Esophagus squamous epithelium (tissue), 5 donors: Measurements from ENCODE around the gene NUDT15. TPM values are rescaled to one million over a fixed set of nuclear protein-coding genes. Genes with fewer than 3 reads are reported as not detected.

ENCODE experiments used
- DNase-seq: peaks from one replicate; lab custom pipeline; 2025; lab: John Stamatoyannopoulos, UW
- H3K27ac ChIP-seq, 4 donors: fragments of 200-600 bp; sonication (generic); one replicate each; pipeline ENCODE4 v1.5.1; 2016 to 2019; ENCODE audit warnings: mild to moderate bottlenecking in 1 of 4
- H3K27me3 ChIP-seq, 4 donors: fragments of 200-600 bp; sonication (generic); 1 replicate in 3 of 4; 2 replicates in 1 of 4; pipeline versions ENCODE4 v1.5.1 to v1.6.0; 2017 to 2021; ENCODE audit warnings: antibody characterized with exemption in 1 of 4
- H3K36me3 ChIP-seq, 3 donors: fragments of 200-600 bp; sonication (generic); one replicate each; pipeline ENCODE4 v1.5.1; 2016 to 2019
- H3K4me1 ChIP-seq, 3 donors: fragments of 200-600 bp; sonication (generic); one replicate each; pipeline ENCODE4 v1.5.1; 2017 to 2019
- H3K4me3 ChIP-seq, 4 donors: fragments of 200-600 bp; sonication (generic); 1 replicate in 3 of 4; 2 replicates in 1 of 4; pipeline ENCODE4 v1.5.1; 2016 to 2019; ENCODE audit warnings: mild to moderate bottlenecking in 2 of 4, moderate library complexity in 1 of 4
- H3K9me3 ChIP-seq, 3 donors: fragments of 200-600 bp; sonication (generic); one replicate each; pipeline ENCODE4 v1.5.1; 2016 to 2019
- POLR2A ChIP-seq, 4 donors: fragments of 450-650 bp; IDR thresholded peaks; one replicate each; pipeline ENCODE4 v1.6.1; 2017; ENCODE audit warnings: antibody characterized with exemption in 4 of 4, mild to moderate bottlenecking in 4 of 4, moderate library complexity in 3 of 4
- WGBS, 2 donors: methylation state at CpG; one replicate each; pipeline ENCODE4 v1.1.5; 2018; 5-methylcytosine and 5-hydroxymethylcytosine counted together
- intact Hi-C: fragments of 100-400 bp; cut with DNase I; formaldehyde crosslinking; loops from one replicate; pipeline ENCODE4 v1.15.0; 2022
- total RNA-seq, 4 donors: library from RNA; depleted of rRNA; stranded (reverse); fragments of >200 nt; gene quantifications; one replicate each; pipeline ENCODE4 v1.1.0, GENCODE V29; 2016
- TF ChIP-seq, protein P1 (sequence below), 6 experiments: fragments of 450-650 bp in 4 of 6; fragments of 200-600 bp in 2 of 6; sonication (generic) in 2 of 6; IDR thresholded peaks; one replicate each; pipeline ENCODE4 v1.5.1; 2016 to 2019; ENCODE audit warnings: antibody characterized with exemption in 6 of 6, mild to moderate bottlenecking in 4 of 6, moderate library complexity in 4 of 6
- donor health status: DM: yes; HTN: yes; CAD: no.

NUDT15 gene
- total RNA-seq, 4 donors from 2014 or later = 7.2 to 31.9 (median 18.5) TPM

- intact Hi-C loops = no loop called here
- no peaks in the 10 kb centered on the region for H3K27me3 ChIP-seq
- H3K4me3 ChIP-seq = peak overlapping the region in 3 of 4 donors; percentile 78 to 97 (median 89)
- peaks cover 6 to 59% (median 16%) of the 10 kb centered on the region in 3 donors for H3K4me1 ChIP-seq
- H3K27ac ChIP-seq = peak overlapping the region in 1 of 4 donors; percentile 95
- TF ChIP-seq, protein P1, sequence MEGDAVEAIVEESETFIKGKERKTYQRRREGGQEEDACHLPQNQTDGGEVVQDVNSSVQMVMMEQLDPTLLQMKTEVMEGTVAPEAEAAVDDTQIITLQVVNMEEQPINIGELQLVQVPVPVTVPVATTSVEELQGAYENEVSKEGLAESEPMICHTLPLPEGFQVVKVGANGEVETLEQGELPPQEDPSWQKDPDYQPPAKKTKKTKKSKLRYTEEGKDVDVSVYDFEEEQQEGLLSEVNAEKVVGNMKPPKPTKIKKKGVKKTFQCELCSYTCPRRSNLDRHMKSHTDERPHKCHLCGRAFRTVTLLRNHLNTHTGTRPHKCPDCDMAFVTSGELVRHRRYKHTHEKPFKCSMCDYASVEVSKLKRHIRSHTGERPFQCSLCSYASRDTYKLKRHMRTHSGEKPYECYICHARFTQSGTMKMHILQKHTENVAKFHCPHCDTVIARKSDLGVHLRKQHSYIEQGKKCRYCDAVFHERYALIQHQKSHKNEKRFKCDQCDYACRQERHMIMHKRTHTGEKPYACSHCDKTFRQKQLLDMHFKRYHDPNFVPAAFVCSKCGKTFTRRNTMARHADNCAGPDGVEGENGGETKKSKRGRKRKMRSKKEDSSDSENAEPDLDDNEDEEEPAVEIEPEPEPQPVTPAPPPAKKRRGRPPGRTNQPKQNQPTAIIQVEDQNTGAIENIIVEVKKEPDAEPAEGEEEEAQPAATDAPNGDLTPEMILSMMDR (IDR thresholded peaks at IDR 0.05) = no peak
- no peak for TF ChIP-seq POLR2A (IDR thresholded peaks at IDR 0.05)
- 53 to 61% methylated on average over 9 of the region's 9 CpGs for WGBS, 2 donors
- no peak for DNase-seq
- H3K36me3 ChIP-seq = no peaks in the 10 kb centered on the region
- no peaks in the 10 kb centered on the region for H3K9me3 ChIP-seq
Measured at GRCh38 chr13:48093588-48093987, 56.1 kb downstream of the NUDT15 start.

GRCh38 chr13:48094404-48094780 lies 56.9 kb downstream of the NUDT15 start:
- 0% methylated on average over 11 to 13 of the region's 14 CpGs for WGBS, 2 donors
- TF ChIP-seq, protein P1 (IDR thresholded peaks at IDR 0.05) = no peak
- intact Hi-C loops = no loop called here
- H3K27ac ChIP-seq = peak overlapping the region; percentile 85 to 95 (median 92)
- no peaks in the 10 kb centered on the region for H3K9me3 ChIP-seq
- H3K4me1 ChIP-seq = peaks cover 6 to 51% (median 16%) of the 10 kb centered on the region in 3 donors
- no peak for DNase-seq
- no peaks in the 10 kb centered on the region for H3K27me3 ChIP-seq
- no peaks in the 10 kb centered on the region for H3K36me3 ChIP-seq
- peak overlapping the region; percentile 78 to 98 (median 93) for H3K4me3 ChIP-seq

GRCh38 chr13:48094781-48095502 lies 57.4 kb downstream of the NUDT15 start, which contains the start of gene MED4:
Gene MED4 (minus strand): TSS chr13:48095104. CDS start chr13:48095078, 26 bp downstream.
- Histone ChIP-seq H3K4me3 (peak within 1 kb of the TSS; percentile 78 to 98 (median 93)), H3K9me3 (no peaks in the 10 kb centered on the region), H3K27ac (peak within 1 kb of the TSS; percentile 85 to 95 (median 92)), H3K36me3 (no peaks in the 10 kb centered on the region), H3K27me3 (no peaks in the 10 kb centered on the region), H3K4me1 (peaks cover 6 to 45% (median 16%) of the 10 kb centered on the region in 3 donors)
- peak in 3 of 4 donors; percentile 61 to 83 (median 65) for TF ChIP-seq POLR2A (IDR thresholded peaks at IDR 0.05)
- TF ChIP-seq, protein P1 (IDR thresholded peaks at IDR 0.05) = peak; percentile 97 to 100 (median 99)
- 13 to 15% methylated on average over 26 to 27 of the region's 54 CpGs for WGBS, 2 donors
- peak; percentile 69 for DNase-seq
- intact Hi-C loops = no loop called here

GRCh38 chr13:48096670-48097069 lies 59.1 kb downstream of the NUDT15 start:
- H3K9me3 ChIP-seq = no peaks in the 10 kb centered on the region
- no peak for DNase-seq
- no peak overlapping the region for H3K27ac ChIP-seq
- WGBS, 2 donors = 54 to 69% methylated on average over 3 of the region's 3 CpGs
- H3K4me3 ChIP-seq = no peak overlapping the region
- no peak for TF ChIP-seq POLR2A (IDR thresholded peaks at IDR 0.05)
- TF ChIP-seq, protein P1 (IDR thresholded peaks at IDR 0.05) = no peak
- H3K4me1 ChIP-seq = peaks cover 6 to 28% (median 14%) of the 10 kb centered on the region in 3 donors
- no peaks in the 10 kb centered on the region for H3K36me3 ChIP-seq
- H3K27me3 ChIP-seq = no peaks in the 10 kb centered on the region
- intact Hi-C loops = no loop called here

Other genes with a start within 250 kb of the NUDT15 start
- gene SUCLA2, start 36.5 kb upstream of the NUDT15 start, total RNA-seq = 10 to 100 TPM; 22.7 to 56.6 (median 47.4) TPM
- gene MED4, start 57.4 kb downstream of the NUDT15 start, total RNA-seq = 10 to 100 TPM; 21.5 to 39.9 (median 32.3) TPM
- gene ITM2B, start 195.5 kb downstream of the NUDT15 start, total RNA-seq = 100 to 1,000 TPM; 418 to 554 (median 457) TPM